ENCODE results near the gene AK8. TPM values are rescaled to one million over a fixed set of nuclear protein-coding genes. Genes with fewer than 3 reads are reported as not detected.

The AK8 gene
- total and polyA plus RNA-seq, 2 experiments from 2014 or later = 0.70 to 0.83 TPM

- DNase-seq (ENCODE audit: low read depth in 1 of 2, low spot score in 1 of 2) = no peak
- H3K36me3 ChIP-seq = peaks cover 31% of the 10 kb centered on the region
- H3K9me3 ChIP-seq (ENCODE audit: low read depth) = no peaks in the 10 kb centered on the region
- TF ChIP-seq, protein P1, sequence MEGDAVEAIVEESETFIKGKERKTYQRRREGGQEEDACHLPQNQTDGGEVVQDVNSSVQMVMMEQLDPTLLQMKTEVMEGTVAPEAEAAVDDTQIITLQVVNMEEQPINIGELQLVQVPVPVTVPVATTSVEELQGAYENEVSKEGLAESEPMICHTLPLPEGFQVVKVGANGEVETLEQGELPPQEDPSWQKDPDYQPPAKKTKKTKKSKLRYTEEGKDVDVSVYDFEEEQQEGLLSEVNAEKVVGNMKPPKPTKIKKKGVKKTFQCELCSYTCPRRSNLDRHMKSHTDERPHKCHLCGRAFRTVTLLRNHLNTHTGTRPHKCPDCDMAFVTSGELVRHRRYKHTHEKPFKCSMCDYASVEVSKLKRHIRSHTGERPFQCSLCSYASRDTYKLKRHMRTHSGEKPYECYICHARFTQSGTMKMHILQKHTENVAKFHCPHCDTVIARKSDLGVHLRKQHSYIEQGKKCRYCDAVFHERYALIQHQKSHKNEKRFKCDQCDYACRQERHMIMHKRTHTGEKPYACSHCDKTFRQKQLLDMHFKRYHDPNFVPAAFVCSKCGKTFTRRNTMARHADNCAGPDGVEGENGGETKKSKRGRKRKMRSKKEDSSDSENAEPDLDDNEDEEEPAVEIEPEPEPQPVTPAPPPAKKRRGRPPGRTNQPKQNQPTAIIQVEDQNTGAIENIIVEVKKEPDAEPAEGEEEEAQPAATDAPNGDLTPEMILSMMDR (IDR thresholded peaks at IDR 0.05; ENCODE audit: low read depth, low read length) = no peak
- H3K4me1 ChIP-seq (ENCODE audit: low read depth) = no peaks in the 10 kb centered on the region
- H3K27me3 ChIP-seq = no peaks in the 10 kb centered on the region
- H3K4me3 ChIP-seq = no peak overlapping the region
- H3K27ac ChIP-seq = no peak overlapping the region
Measured at GRCh38 chr9:132912131-132912530, 34.0 kb upstream of the AK8 start.

DNA sequence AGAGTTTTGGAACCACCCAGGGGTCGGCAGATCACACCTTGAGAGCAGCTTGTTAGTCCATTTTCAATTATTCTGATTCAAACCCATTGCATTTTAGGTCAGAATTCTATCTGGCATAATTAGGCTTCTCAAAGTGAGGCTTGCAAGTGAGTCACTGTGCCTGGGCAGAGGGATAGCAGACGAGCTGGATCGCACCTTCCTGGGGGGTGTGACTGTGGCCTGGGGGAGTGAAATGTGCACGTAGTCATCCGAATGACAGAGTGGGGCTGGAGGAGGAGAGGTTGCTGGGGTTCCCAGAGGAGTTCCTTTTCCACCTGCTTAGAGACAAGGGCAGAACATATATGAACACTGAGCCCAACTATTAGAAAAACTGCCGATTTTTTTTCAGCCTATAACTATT is 32.3 kb upstream of the AK8 start:
- Histone ChIP-seq H3K9me3 (ENCODE audit: low read depth) (no peaks in the 10 kb centered on the region), H3K27me3 (no peaks in the 10 kb centered on the region), H3K36me3 (peaks cover 24% of the 10 kb centered on the region), H3K4me1 (ENCODE audit: low read depth) (no peaks in the 10 kb centered on the region), H3K27ac (no peak overlapping the region), H3K4me3 (no peak overlapping the region)
- TF ChIP-seq, protein P1 (IDR thresholded peaks at IDR 0.05; ENCODE audit: low read depth, low read length) = no peak
- DNase-seq (ENCODE audit: low read depth in 1 of 2, low spot score in 1 of 2) = no peak

GRCh38 chr9:132909311-132909710 is 31.2 kb upstream of the AK8 start:
- no peak overlapping the region for H3K27ac ChIP-seq
- H3K36me3 ChIP-seq = peaks cover 31% of the 10 kb centered on the region
- H3K27me3 ChIP-seq = no peaks in the 10 kb centered on the region
- no peak overlapping the region for H3K4me3 ChIP-seq
- peaks cover under 1% of the 10 kb centered on the region for H3K4me1 ChIP-seq (ENCODE audit: low read depth)
- H3K9me3 ChIP-seq (ENCODE audit: low read depth) = no peaks in the 10 kb centered on the region
- TF ChIP-seq, protein P1 (IDR thresholded peaks at IDR 0.05; ENCODE audit: low read depth, low read length) = no peak
- no peak for DNase-seq (ENCODE audit: low read depth in 1 of 2, low spot score in 1 of 2)

DNA sequence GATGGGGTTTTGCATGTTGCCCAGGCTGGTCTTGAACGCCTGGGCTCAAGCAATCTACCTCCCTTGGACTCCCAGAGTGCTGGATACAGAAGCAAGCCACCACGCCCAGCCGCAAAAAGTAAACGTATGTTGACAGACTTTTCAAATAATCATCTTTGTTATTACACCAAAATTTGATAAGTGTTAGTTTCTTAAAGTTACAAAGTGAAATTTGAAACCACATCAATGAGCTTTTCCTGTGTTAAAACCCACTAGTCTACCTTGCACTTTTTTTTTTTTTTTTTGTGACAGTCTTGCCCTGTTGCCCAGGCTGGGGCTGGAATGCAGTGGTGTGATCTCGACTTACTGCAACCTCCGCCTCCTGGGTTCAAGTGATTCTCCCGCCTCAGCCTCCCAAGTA is 30.6 kb upstream of the AK8 start:
- H3K27me3 ChIP-seq = no peaks in the 10 kb centered on the region
- TF ChIP-seq, protein P1 (IDR thresholded peaks at IDR 0.05; ENCODE audit: low read depth, low read length) = no peak
- H3K36me3 ChIP-seq = peaks cover 35% of the 10 kb centered on the region
- no peak overlapping the region for H3K4me3 ChIP-seq
- no peak for DNase-seq (ENCODE audit: low read depth in 1 of 2, low spot score in 1 of 2)
- no peaks in the 10 kb centered on the region for H3K9me3 ChIP-seq (ENCODE audit: low read depth)
- peaks cover 5% of the 10 kb centered on the region for H3K4me1 ChIP-seq (ENCODE audit: low read depth)
- no peak overlapping the region for H3K27ac ChIP-seq

DNA sequence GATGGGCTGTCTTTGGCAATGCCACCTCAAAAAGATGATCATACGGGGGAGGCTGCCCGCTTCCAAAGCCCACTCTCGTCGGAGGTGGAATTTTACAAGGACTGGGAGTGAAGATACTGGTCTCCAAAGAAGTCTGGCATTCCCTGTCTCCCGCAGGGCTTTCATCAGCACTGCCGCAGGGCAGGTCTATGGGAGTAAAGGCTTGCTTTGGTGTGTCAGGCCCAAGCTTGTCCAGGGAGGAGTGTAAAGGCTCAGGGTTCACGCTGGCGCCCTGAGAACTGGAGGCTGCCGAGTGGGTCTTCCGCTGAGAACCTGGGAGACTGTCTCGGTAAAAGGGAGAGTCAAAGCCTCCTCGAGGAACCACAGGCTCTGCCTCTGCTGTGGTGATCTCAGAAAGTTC is 27.6 kb upstream of the AK8 start:
- DNase-seq (ENCODE audit: low read depth in 1 of 2, low spot score in 1 of 2) = no peak
- peaks cover 5% of the 10 kb centered on the region for H3K4me1 ChIP-seq (ENCODE audit: low read depth)
- no peaks in the 10 kb centered on the region for H3K9me3 ChIP-seq (ENCODE audit: low read depth)
- no peaks in the 10 kb centered on the region for H3K27me3 ChIP-seq
- peaks cover 34% of the 10 kb centered on the region for H3K36me3 ChIP-seq
- no peak overlapping the region for H3K4me3 ChIP-seq
- H3K27ac ChIP-seq = no peak overlapping the region
- TF ChIP-seq, protein P1 (IDR thresholded peaks at IDR 0.05; ENCODE audit: low read depth, low read length) = no peak
